Measurements from ENCODE around the gene PLCD3. TPM values are rescaled to one million over a fixed set of nuclear protein-coding genes. Genes with fewer than 3 reads are reported as not detected.

Gene PLCD3
- polyA plus RNA-seq, 1 experiment = 81.6 TPM

- Histone ChIP-seq H3K4me3 (ENCODE audit: low read depth, low read length) (no peak overlapping the region), H3K27me3 (ENCODE audit: control insufficient read depth, insufficient read depth, low read length) (no peaks in the 10 kb centered on the region), H3K36me3 (ENCODE audit: control insufficient read depth, insufficient read depth, low read length) (peaks cover 50% of the 10 kb centered on the region)
- ChIA-PET CTCF (interaction anchor here (1.4 to 3.2 kb wide), 3 partner anchors 26 to 183 kb away, joined by 4 to 9 read pairs (median 9); partner anchors contain the start of gene ACBD4), POLR2A (interaction anchor here (0.6 kb wide), 1 partner anchor 45 kb away, joined by 3 read pairs; the partner anchor contains the start of gene HEXIM1)
- no peak for DNase-seq (ENCODE audit: low read depth)
- no peak for TF ChIP-seq CTCF (IDR thresholded peaks at IDR 0.05; ENCODE audit: insufficient read depth, low read depth, low read length)
Measured at GRCh38 chr17:45103269-45103795, 29.0 kb downstream of the PLCD3 start.

- Histone ChIP-seq H3K27me3 (ENCODE audit: control insufficient read depth, insufficient read depth, low read length) (no peaks in the 10 kb centered on the region), H3K36me3 (ENCODE audit: control insufficient read depth, insufficient read depth, low read length) (peaks cover 51% of the 10 kb centered on the region), H3K4me3 (ENCODE audit: low read depth, low read length) (no peak overlapping the region)
- CTCF ChIA-PET = interaction anchor here (1.4 to 3.2 kb wide), 2 partner anchors 32 to 182 kb away, joined by 9 read pairs; partner anchors contain the start of gene ACBD4
- DNase-seq (ENCODE audit: low read depth) = no peak
- POLR2A ChIA-PET = no interaction called here
- no peak for TF ChIP-seq CTCF (IDR thresholded peaks at IDR 0.05; ENCODE audit: insufficient read depth, low read depth, low read length)
Measured at GRCh38 chr17:45102856-45103255, 29.5 kb downstream of the PLCD3 start.

- ChIA-PET CTCF (interaction anchor here (1.0 to 9.5 kb wide), 4 partner anchors 7 to 182 kb away, joined by 5 to 95 read pairs (median 18); partner anchors contain the start of gene PLCD3), POLR2A (no interaction called here)
- H3K27me3 ChIP-seq (ENCODE audit: control insufficient read depth, insufficient read depth, low read length) = no peaks in the 10 kb centered on the region
- no peak for DNase-seq (ENCODE audit: low read depth)
- H3K36me3 ChIP-seq (ENCODE audit: control insufficient read depth, insufficient read depth, low read length) = peaks cover 55% of the 10 kb centered on the region
- TF ChIP-seq CTCF (IDR thresholded peaks at IDR 0.05; ENCODE audit: insufficient read depth, low read depth, low read length) = no peak
- H3K4me3 ChIP-seq (ENCODE audit: low read depth, low read length) = no peak overlapping the region
Measured at GRCh38 chr17:45101883-45102811, 30.2 kb downstream of the PLCD3 start.

- ChIA-PET CTCF (interaction anchor here (1.0 to 9.5 kb wide), 4 partner anchors 8 to 181 kb away, joined by 5 to 95 read pairs (median 18); partner anchors contain the start of gene PLCD3), POLR2A (no interaction called here)
- DNase-seq (ENCODE audit: low read depth) = no peak
- H3K4me3 ChIP-seq (ENCODE audit: low read depth, low read length) = no peak overlapping the region
- peaks cover 60% of the 10 kb centered on the region for H3K36me3 ChIP-seq (ENCODE audit: control insufficient read depth, insufficient read depth, low read length)
- TF ChIP-seq CTCF (IDR thresholded peaks at IDR 0.05; ENCODE audit: insufficient read depth, low read depth, low read length) = no peak
- H3K27me3 ChIP-seq (ENCODE audit: control insufficient read depth, insufficient read depth, low read length) = no peaks in the 10 kb centered on the region
Measured at GRCh38 chr17:45101546-45101882, 30.8 kb downstream of the PLCD3 start.
